GM23338 (cell line): ENCODE data around the gene ERC2. TPM values are rescaled to one million over a fixed set of nuclear protein-coding genes. Genes with fewer than 3 reads are reported as not detected.
"Not testable (repeated sequence)": the region's sequence is repeated elsewhere in the genome, so short reads cannot be mapped to it uniquely, and the experiment has no call there.

ENCODE experiments used
- ATAC-seq: fragments of 200-7000 bp; cut with Tn5 transposase; 3 replicates; pipeline ENCODE4 v1.9.1; 2020
- DNase-seq: peaks from one replicate; pipeline ENCODE4 v3.0.0-alpha.2; 2015; ENCODE audit warnings: low spot score
- H2AFZ ChIP-seq: fragments of 200-600 bp; sonication (generic); 2 replicates; pipeline ENCODE4 v1.8.0; 2016; ENCODE audit warnings: antibody characterized with exemption, mild to moderate bottlenecking, moderate library complexity
- H3F3A ChIP-seq: fragments of 200-600 bp; sonication (generic); replicated peaks from 2 replicates; pipeline ENCODE4 v1.8.0; 2017; ENCODE audit warnings: antibody characterized with exemption, mixed run types, low read depth
- H3K27ac ChIP-seq: fragments of 200-600 bp; sonication (generic); 2 replicates; pipeline ENCODE4 v1.6.1; 2016; ENCODE audit warnings: low read depth
- H3K27me3 ChIP-seq: fragments of 200-600 bp; sonication (generic); 2 replicates; pipeline ENCODE4 v1.8.0; 2016; ENCODE audit warnings: mild to moderate bottlenecking, mixed run types, moderate library complexity; ENCODE audit not compliant: insufficient read depth
- H3K36me3 ChIP-seq: fragments of 200-600 bp; sonication (generic); 2 replicates; pipeline ENCODE4 v1.8.0; 2016; ENCODE audit warnings: mild to moderate bottlenecking; ENCODE audit not compliant: insufficient read depth
- H3K4me1 ChIP-seq: fragments of 200-600 bp; sonication (generic); 2 replicates; pipeline ENCODE4 v1.8.0; 2016; ENCODE audit warnings: mild to moderate bottlenecking, moderate library complexity; ENCODE audit not compliant: insufficient read depth
- H3K4me2 ChIP-seq: fragments of 200-600 bp; sonication (generic); 2 replicates; pipeline ENCODE4 v1.7.1; 2017; ENCODE audit warnings: mixed run types
- H3K4me3 ChIP-seq: fragments of 200-600 bp; sonication (generic); 2 replicates; pipeline ENCODE4 v1.6.1; 2016; ENCODE audit warnings: mixed run types
- H3K79me2 ChIP-seq: fragments of 200-600 bp; sonication (generic); replicated peaks from 2 replicates; pipeline ENCODE4 v1.8.0; 2017; ENCODE audit warnings: mild to moderate bottlenecking; ENCODE audit not compliant: insufficient read depth
- H3K9me2 ChIP-seq: fragments of 200-600 bp; sonication (generic); 2 replicates; pipeline ENCODE4 v1.8.0; 2017; ENCODE audit not compliant: insufficient read depth
- H4K20me1 ChIP-seq: fragments of 200-600 bp; sonication (generic); replicated peaks from 2 replicates; pipeline ENCODE4 v1.8.0; 2017; ENCODE audit warnings: mild to moderate bottlenecking; ENCODE audit not compliant: insufficient read depth
- H3K27ac Mint-ChIP-seq: 2 replicates; pipeline ENCODE4 v1.8.0; 2020; ENCODE audit warnings: inconsistent platforms, mild to moderate bottlenecking, moderate library complexity, mixed read lengths
- H3K27me3 Mint-ChIP-seq: 3 replicates; pipeline ENCODE4 v1.8.0; 2022; ENCODE audit warnings: low read depth, mild to moderate bottlenecking, moderate library complexity, mixed read lengths, inconsistent platforms; ENCODE audit not compliant: insufficient read depth, poor library complexity
- H3K36me3 Mint-ChIP-seq: 3 replicates; pipeline ENCODE4 v1.8.0; 2021; ENCODE audit warnings: low read depth, mild to moderate bottlenecking, inconsistent platforms, moderate library complexity, mixed read lengths
- H3K4me1 Mint-ChIP-seq: 3 replicates; pipeline ENCODE4 v1.8.0; 2020; ENCODE audit warnings: mild to moderate bottlenecking, inconsistent platforms, mixed read lengths
- H3K4me3 Mint-ChIP-seq: 3 replicates; pipeline ENCODE4 v1.8.0; 2021; ENCODE audit warnings: moderate library complexity, mild to moderate bottlenecking, inconsistent platforms, mixed read lengths
- H3K9me3 Mint-ChIP-seq: 3 replicates; pipeline ENCODE4 v1.8.0; 2020; ENCODE audit warnings: moderate library complexity, mild to moderate bottlenecking, inconsistent platforms, mixed read lengths
- CTCF ChIP-seq, 2 experiments: fragments of 200-600 bp in 1 of 2; sonication (generic) in 1 of 2; conservative IDR thresholded peaks; 2 replicates each; pipeline versions ENCODE4 v1.5.1 to v1.6.1; 2016 to 2017; ENCODE audit warnings: antibody characterized with exemption in 2 of 2, low read depth in 2 of 2, mild to moderate bottlenecking in 2 of 2, moderate library complexity in 1 of 2
- ETS1 ChIP-seq: IDR thresholded peaks from 2 replicates; pipeline ENCODE4 v1.6.1; 2016; ENCODE audit warnings: antibody characterized with exemption
- EZH2phosphoT487 ChIP-seq: fragments of 200-600 bp; sonication (generic); IDR thresholded peaks from one replicate; pipeline ENCODE4 v1.8.1; 2018; ENCODE audit warnings: antibody characterized with exemption; ENCODE audit not compliant: unreplicated experiment
- JUNB ChIP-seq: IDR thresholded peaks from one replicate; pipeline ENCODE4 v1.6.1; 2016; ENCODE audit warnings: antibody characterized with exemption; ENCODE audit not compliant: unreplicated experiment
- NANOG ChIP-seq: IDR thresholded peaks from 2 replicates; pipeline ENCODE4 v1.6.1; 2016; ENCODE audit warnings: antibody characterized with exemption, borderline replicate concordance
- polyA plus RNA-seq: library from polyadenylated mRNA; unstranded; fragments of >200 nt; fragmentation: Nextera tagmentation; extraction: Ambion mirVana; gene quantifications from 2 replicates; pipeline ENCODE4 v1.2.1, GENCODE V29; 2016
- total RNA-seq: library from RNA; depleted of rRNA; stranded (reverse); fragments of >200 nt; shearing (Covaris generic); gene quantifications from 2 replicates; pipeline ENCODE4 v1.2.3, GENCODE V29; 2014

ERC2 gene
- total and polyA plus RNA-seq, 2 experiments from 2014 or later, result 11.8 to 13.7 TPM

- H3K4me3 Mint-ChIP-seq, H3K4me2 ChIP-seq, H3K9me2 ChIP-seq, H3K27me3 ChIP-seq, H2AFZ ChIP-seq, H3K79me2 ChIP-seq, H3K27me3 Mint-ChIP-seq, H3K4me3 ChIP-seq, H3K36me3 ChIP-seq, H3K27ac Mint-ChIP-seq, H3K36me3 Mint-ChIP-seq, H3K9me3 Mint-ChIP-seq, H4K20me1 ChIP-seq, H3K27ac ChIP-seq, H3K4me1 Mint-ChIP-seq, H3K4me1 ChIP-seq, H3F3A ChIP-seq: not testable (repeated sequence)
- DNase-seq, result peak; percentile 78
- ATAC-seq, result peak; percentile 90
- peak; percentile 53 to 82 for TF ChIP-seq CTCF (conservative IDR thresholded peaks at IDR 0.05; ENCODE audit: low read depth in 2 of 2)
Measured at GRCh38 chr3:55505102-55505501, 963.2 kb downstream of the ERC2 start.

GRCh38 chr3:55501905-55502304, 966.4 kb downstream of the ERC2 start:
- H3K9me2 ChIP-seq, result no peaks in the 10 kb centered on the region
- no peak overlapping the region for H3K4me2 ChIP-seq
- no peak for ATAC-seq
- Mint-ChIP-seq H3K4me1 (peaks cover 6% of the 10 kb centered on the region; the same call in 2 of the 3 replicates), H3K9me3 (no peaks in the 10 kb centered on the region), H3K27me3 (peaks cover 3% of the 10 kb centered on the region), H3K4me3 (no peak overlapping the region), H3K27ac (no peak overlapping the region), H3K36me3 (no peaks in the 10 kb centered on the region)
- no peaks in the 10 kb centered on the region for H3F3A ChIP-seq
- H4K20me1 ChIP-seq, result no peaks in the 10 kb centered on the region
- H3K79me2 ChIP-seq, result no peaks in the 10 kb centered on the region
- DNase-seq, result no peak
- no peaks in the 10 kb centered on the region for H3K4me1 ChIP-seq
- no peak overlapping the region for H3K4me3 ChIP-seq
- no peak overlapping the region for H2AFZ ChIP-seq
- TF ChIP-seq EZH2phosphoT487 (no peak), JUNB (no peak), NANOG (no peak), CTCF (conservative IDR thresholded peaks at IDR 0.05; ENCODE audit: low read depth in 2 of 2) (no peak), ETS1 (no peak)
- H3K36me3 ChIP-seq, result no peaks in the 10 kb centered on the region
- H3K27ac ChIP-seq, result no peak overlapping the region
- no peaks in the 10 kb centered on the region for H3K27me3 ChIP-seq
